Ovary (tissue), 9 donors: ENCODE measurements around the gene LENG9. TPM values are rescaled to one million over a fixed set of nuclear protein-coding genes. Genes with fewer than 3 reads are reported as not detected.

ENCODE experiments used
- DNase-seq, 5 donors: peaks; one replicate each; pipeline ENCODE4 v3.0.0-alpha.2; 2019 to 2020
- H3K27ac ChIP-seq, 2 donors: fragments of 200-600 bp; one replicate each; pipeline versions ENCODE4 v1.5.1 to v1.8.0; 2019 to 2022
- H3K27me3 ChIP-seq: fragments of 200-600 bp; one replicate; pipeline ENCODE4 v1.8.0; 2022
- H3K36me3 ChIP-seq: fragments of 200-600 bp; sonication (generic); one replicate; pipeline ENCODE4 v1.5.1; 2019
- H3K4me1 ChIP-seq: one replicate; pipeline ENCODE4 v1.8.1; 2013; ENCODE audit warnings: mild to moderate bottlenecking, moderate library complexity; ENCODE audit not compliant: insufficient read depth
- H3K4me3 ChIP-seq: fragments of 200-600 bp; sonication (generic); one replicate; pipeline ENCODE4 v1.5.1; 2017
- H3K9me3 ChIP-seq, 2 donors: fragments of 200-600 bp in 1 of 2; sonication (generic) in 1 of 2; one replicate each; pipeline versions ENCODE4 v1.5.1 to v1.8.1; 2013 to 2019; ENCODE audit warnings: mild to moderate bottlenecking in 1 of 2, moderate library complexity in 1 of 2
- CTCF ChIP-seq, 3 donors: fragments of 450-650 bp in 2 of 3; fragments of 200-600 bp in 1 of 3; IDR thresholded peaks; one replicate each; pipeline versions ENCODE4 v1.5.1 to v1.8.0; 2016 to 2022; ENCODE audit warnings: antibody characterized with exemption in 3 of 3, mild to moderate bottlenecking in 1 of 3
- EP300 ChIP-seq: sonication (generic); formaldehyde crosslinking; IDR thresholded peaks from one replicate; pipeline ENCODE4 v1.6.1; 2017; ENCODE audit warnings: antibody characterized with exemption
- POLR2A ChIP-seq: fragments of 450-650 bp; IDR thresholded peaks from one replicate; pipeline ENCODE4 v1.6.1; 2017; ENCODE audit warnings: antibody characterized with exemption, mild to moderate bottlenecking, moderate library complexity
- WGBS, 3 donors: extraction: QIAGEN DNeasy Blood & Tissue Kit in 1 of 3; methylation state at CpG; one replicate each; pipeline versions ENCODE4 v1.1.5 to v1.1.7; 2013 to 2017; 5-methylcytosine and 5-hydroxymethylcytosine counted together
- intact Hi-C, 4 donors: fragments of 100-400 bp; cut with DNase I; formaldehyde crosslinking; loops; one replicate each; pipeline versions ENCODE4 v1.11.0 to v1.15.1; 2022 to 2023
- polyA plus RNA-seq, 2 donors: library from polyadenylated mRNA; stranded (reverse); fragments of 200-250 nt in 1 of 2; fragments of 350-450 nt in 1 of 2; fragmentation: Illumina TruSeq in 1 of 2; extraction: RNeasy Lipid Tissue Mini Kit (QIAGEN cat#74804) in 1 of 2; gene quantifications; one replicate each; pipeline ENCODE4 v1.2.3, GENCODE V29; 2013 to 2014
- total RNA-seq, 7 donors: library from RNA; depleted of rRNA in 2 of 7; stranded (reverse); fragments of >200 nt in 2 of 7; fragmentation: NEBNext Ultra II Directional in 3 of 7; extraction: Animal tissue kit (Norgen Biotek cat#: 25700) in 3 of 7; gene quantifications; one replicate each; pipeline versions ENCODE4 v1.1.0 to v1.2.4, GENCODE V29; 2016 to 2023
- donor health status: DM: no; HTN: no; CAD: no; lungs with moderate emphysema.
- donor health status: DM: no; HTN: no; CAD: no.
- donor health status: Bipolar disorder and iron deficiency.
- donor health status: DM: yes; HTN: yes; CAD: no.
- donor health status: DM: no; HTN: no; CAD: no.
- donor health status: DM: yes; HTN: yes; CAD: no.

Gene LENG9
- total and polyA plus RNA-seq, 9 donors, result 0.70 to 8.3 (median 4.1) TPM

GRCh38 chr19:54421169-54421516, 42.4 kb downstream of the LENG9 start:
- TF ChIP-seq POLR2A, result no peak
- no peak for TF ChIP-seq CTCF (IDR thresholded peaks at IDR 0.05)
- no peak for TF ChIP-seq EP300
- DNase-seq, result no peak

GRCh38 chr19:54420383-54421168, 43.0 kb downstream of the LENG9 start:
- no peak overlapping the region for H3K4me3 ChIP-seq
- no peaks in the 10 kb centered on the region for H3K27me3 ChIP-seq
- H3K4me1 ChIP-seq, result peaks cover 3% of the 10 kb centered on the region
- H3K27ac ChIP-seq, result no peak overlapping the region
- no peaks in the 10 kb centered on the region for H3K9me3 ChIP-seq
- WGBS, 3 donors, result 1 to 4% (median 1%) methylated on average over 16 to 37 of the region's 37 CpGs
- peak in 2 of 5 donors; percentile 42 to 51 for DNase-seq
- intact Hi-C loops, result no loop called here
- no peaks in the 10 kb centered on the region for H3K36me3 ChIP-seq
- TF ChIP-seq CTCF (IDR thresholded peaks at IDR 0.05) (no peak), EP300 (no peak), POLR2A (no peak)

More at GRCh38 chr19:54421169-54421516, 42.4 kb downstream of the LENG9 start:
- 22 to 35% (median 34%) methylated on average over 8 to 9 of the region's 9 CpGs for WGBS, 3 donors
- intact Hi-C loops, result no loop called here
- H3K27me3 ChIP-seq, result no peaks in the 10 kb centered on the region
- peaks cover 3% of the 10 kb centered on the region for H3K4me1 ChIP-seq
- no peaks in the 10 kb centered on the region for H3K9me3 ChIP-seq
- no peaks in the 10 kb centered on the region for H3K36me3 ChIP-seq
- no peak overlapping the region for H3K4me3 ChIP-seq
- H3K27ac ChIP-seq, result no peak overlapping the region

- peak in 1 of 5 donors; percentile 55 for DNase-seq
- H3K9me3 ChIP-seq, result no peaks in the 10 kb centered on the region
- H3K4me1 ChIP-seq, result peaks cover 3% of the 10 kb centered on the region
- no peaks in the 10 kb centered on the region for H3K27me3 ChIP-seq
- H3K27ac ChIP-seq, result no peak overlapping the region
- H3K4me3 ChIP-seq, result no peak overlapping the region
- no peaks in the 10 kb centered on the region for H3K36me3 ChIP-seq
- intact Hi-C loops, result no loop called here
- WGBS, 3 donors, result 15 to 24% (median 19%) methylated on average over 8 to 10 of the region's 10 CpGs
- TF ChIP-seq POLR2A, result no peak
- TF ChIP-seq EP300, result no peak
- TF ChIP-seq CTCF (IDR thresholded peaks at IDR 0.05), result no peak
These were observed 43.6 kb downstream of the LENG9 start for GRCh38 chr19:54420068-54420382.

GRCh38 chr19:54418930-54419800, 44.4 kb downstream of the LENG9 start:
- WGBS, 3 donors, result 78 to 81% (median 80%) methylated on average over 26 of the region's 26 CpGs
- no peak for DNase-seq
- Histone ChIP-seq H3K4me1 (peaks cover 3% of the 10 kb centered on the region), H3K9me3 (no peaks in the 10 kb centered on the region), H3K4me3 (no peak overlapping the region), H3K27ac (no peak overlapping the region), H3K36me3 (no peaks in the 10 kb centered on the region), H3K27me3 (no peaks in the 10 kb centered on the region)
- intact Hi-C loops, result no loop called here
- TF ChIP-seq POLR2A (no peak), EP300 (no peak), CTCF (IDR thresholded peaks at IDR 0.05) (no peak)
